Prostate gland (tissue), 2 donors: ENCODE measurements around the gene RPL3.

Experiments
- POLR2A ChIP-seq: fragments of 450-650 bp; IDR thresholded peaks from one replicate; pipeline ENCODE4 v1.6.1; 2016; ENCODE audit warnings: antibody characterized with exemption, mild to moderate bottlenecking
- POLR2AphosphoS5 ChIP-seq: sonication (generic); formaldehyde crosslinking; IDR thresholded peaks from one replicate; pipeline ENCODE4 v1.6.1; 2017; ENCODE audit warnings: antibody characterized with exemption
- TF ChIP-seq, protein P1 (sequence below), 4 experiments: fragments of 200-600 bp in 2 of 4; fragments of 450-650 bp in 2 of 4; sonication (generic) in 2 of 4; IDR thresholded peaks; 1 replicate in 3 of 4; 2 replicates in 1 of 4; pipeline ENCODE4 v1.5.1; 2016 to 2019; ENCODE audit warnings: antibody characterized with exemption in 4 of 4, mild to moderate bottlenecking in 2 of 4, moderate library complexity in 2 of 4

- TF ChIP-seq POLR2A = no peak
- TF ChIP-seq, protein P1, sequence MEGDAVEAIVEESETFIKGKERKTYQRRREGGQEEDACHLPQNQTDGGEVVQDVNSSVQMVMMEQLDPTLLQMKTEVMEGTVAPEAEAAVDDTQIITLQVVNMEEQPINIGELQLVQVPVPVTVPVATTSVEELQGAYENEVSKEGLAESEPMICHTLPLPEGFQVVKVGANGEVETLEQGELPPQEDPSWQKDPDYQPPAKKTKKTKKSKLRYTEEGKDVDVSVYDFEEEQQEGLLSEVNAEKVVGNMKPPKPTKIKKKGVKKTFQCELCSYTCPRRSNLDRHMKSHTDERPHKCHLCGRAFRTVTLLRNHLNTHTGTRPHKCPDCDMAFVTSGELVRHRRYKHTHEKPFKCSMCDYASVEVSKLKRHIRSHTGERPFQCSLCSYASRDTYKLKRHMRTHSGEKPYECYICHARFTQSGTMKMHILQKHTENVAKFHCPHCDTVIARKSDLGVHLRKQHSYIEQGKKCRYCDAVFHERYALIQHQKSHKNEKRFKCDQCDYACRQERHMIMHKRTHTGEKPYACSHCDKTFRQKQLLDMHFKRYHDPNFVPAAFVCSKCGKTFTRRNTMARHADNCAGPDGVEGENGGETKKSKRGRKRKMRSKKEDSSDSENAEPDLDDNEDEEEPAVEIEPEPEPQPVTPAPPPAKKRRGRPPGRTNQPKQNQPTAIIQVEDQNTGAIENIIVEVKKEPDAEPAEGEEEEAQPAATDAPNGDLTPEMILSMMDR (IDR thresholded peaks at IDR 0.05) = no peak
- no peak for TF ChIP-seq POLR2AphosphoS5
These were observed 32.3 kb upstream of the RPL3 start for GRCh38 chr22:39351689-39352214.
